Stimulated activated effector memory CD8-positive, alpha-beta T cell treated with anti-CD3 and anti-CD28 coated beads, Interleukin-12 subunit alpha, Interleukin-12 subunit beta, amount 100 ng/mL, for 72 hours (primary cell): ENCODE measurements around the gene SUGCT.

Experiments
- ATAC-seq: fragments of 150-1000 bp; cut with Tn5 transposase; 2 replicates; pipeline ENCODE4 v1.10.0; 2021
- DNase-seq, 2 donors: peaks; one replicate each; pipeline ENCODE4 v3.0.0; 2021 to 2022; ENCODE audit warnings: low spot score in 2 of 2
- H3K27ac Mint-ChIP-seq: one replicate; pipeline ENCODE4 v1.8.0; 2022; ENCODE audit warnings: mild to moderate bottlenecking, mixed read lengths
- H3K36me3 Mint-ChIP-seq: one replicate; pipeline ENCODE4 v1.8.0; 2022; ENCODE audit warnings: mild to moderate bottlenecking, mixed read lengths
- H3K4me1 Mint-ChIP-seq: one replicate; pipeline ENCODE4 v1.8.0; 2022; ENCODE audit warnings: mixed read lengths
- H3K4me3 Mint-ChIP-seq: one replicate; pipeline ENCODE4 v1.8.0; 2022; ENCODE audit warnings: mild to moderate bottlenecking, mixed read lengths
- H3K9me3 Mint-ChIP-seq: one replicate; pipeline ENCODE4 v1.8.0; 2022; ENCODE audit warnings: mixed read lengths

The SUGCT gene

DNA sequence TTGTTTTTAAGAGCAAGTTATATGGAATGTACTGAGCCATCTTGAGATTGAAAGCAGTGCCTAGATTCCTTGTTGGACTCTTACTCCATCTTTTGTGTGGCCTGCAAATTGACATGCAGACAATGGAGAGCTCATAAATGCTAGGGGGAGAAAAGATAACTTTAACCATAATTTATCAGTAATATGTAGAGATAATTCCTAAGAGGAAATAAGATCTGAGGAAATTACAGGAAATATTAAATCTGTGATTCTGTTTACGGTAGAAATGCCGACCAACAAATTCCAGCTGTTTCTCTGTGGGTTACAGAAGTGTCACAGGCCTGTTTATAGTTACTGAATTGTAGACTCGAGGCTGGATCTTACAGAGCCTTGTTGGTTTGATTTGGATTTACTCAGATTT is 348.0 kb downstream of the SUGCT start:
- ATAC-seq (no peak), DNase-seq (no peak)
- no peak overlapping the region for H3K27ac Mint-ChIP-seq
- H3K4me1 Mint-ChIP-seq = no peaks in the 10 kb centered on the region
- no peaks in the 10 kb centered on the region for H3K36me3 Mint-ChIP-seq
- peaks cover 10% of the 10 kb centered on the region for H3K9me3 Mint-ChIP-seq
- no peak overlapping the region for H3K4me3 Mint-ChIP-seq

- no peaks in the 10 kb centered on the region for H3K4me1 Mint-ChIP-seq
- H3K36me3 Mint-ChIP-seq = no peaks in the 10 kb centered on the region
- no peak overlapping the region for H3K27ac Mint-ChIP-seq
- DNase-seq (no peak), ATAC-seq (no peak)
- H3K9me3 Mint-ChIP-seq = peaks cover 14% of the 10 kb centered on the region
- no peak overlapping the region for H3K4me3 Mint-ChIP-seq
Measured at GRCh38 chr7:40483630-40484029, 348.8 kb downstream of the SUGCT start.

DNA sequence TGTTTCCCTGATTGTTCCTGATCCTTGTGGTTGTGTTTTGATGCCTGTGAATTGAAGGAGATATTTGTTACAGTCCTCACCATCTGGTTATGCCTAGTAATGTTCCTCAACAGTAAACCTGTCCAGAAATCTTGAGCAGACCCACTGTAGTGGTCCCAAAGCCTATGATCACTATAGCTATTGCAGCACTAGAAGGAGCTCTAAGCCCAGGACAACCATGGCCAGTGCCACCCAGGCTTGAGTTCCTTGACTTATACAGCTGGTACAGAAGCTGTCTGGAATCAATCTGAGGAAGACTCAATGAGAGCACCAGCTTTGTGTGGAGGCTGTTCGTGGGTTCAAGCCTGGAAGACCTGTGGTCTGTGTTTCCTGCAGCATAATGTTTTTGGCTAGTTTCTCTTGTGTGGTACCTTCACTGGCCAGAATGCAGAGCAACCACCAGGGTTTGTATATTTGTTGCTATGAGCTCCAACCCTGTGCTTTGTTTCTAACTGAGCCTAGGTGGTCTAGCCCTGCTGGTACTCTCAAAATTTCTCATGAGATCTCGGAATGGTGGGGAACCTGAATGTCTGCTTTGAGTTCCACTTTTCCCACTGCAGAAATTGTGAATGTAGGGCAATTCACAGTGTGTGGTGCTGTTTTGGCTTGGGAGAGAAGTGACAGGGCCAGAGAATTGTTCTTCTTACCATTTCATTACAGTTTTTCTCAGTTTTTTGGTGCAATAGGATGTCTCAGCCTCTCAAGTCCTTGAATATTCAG is 355.2 kb downstream of the SUGCT start:
- peaks cover 26% of the 10 kb centered on the region for H3K9me3 Mint-ChIP-seq
- DNase-seq = no peak
- ATAC-seq = no peak
- no peaks in the 10 kb centered on the region for H3K4me1 Mint-ChIP-seq
- H3K27ac Mint-ChIP-seq = no peak overlapping the region
- no peaks in the 10 kb centered on the region for H3K36me3 Mint-ChIP-seq
- H3K4me3 Mint-ChIP-seq = no peak overlapping the region

DNA sequence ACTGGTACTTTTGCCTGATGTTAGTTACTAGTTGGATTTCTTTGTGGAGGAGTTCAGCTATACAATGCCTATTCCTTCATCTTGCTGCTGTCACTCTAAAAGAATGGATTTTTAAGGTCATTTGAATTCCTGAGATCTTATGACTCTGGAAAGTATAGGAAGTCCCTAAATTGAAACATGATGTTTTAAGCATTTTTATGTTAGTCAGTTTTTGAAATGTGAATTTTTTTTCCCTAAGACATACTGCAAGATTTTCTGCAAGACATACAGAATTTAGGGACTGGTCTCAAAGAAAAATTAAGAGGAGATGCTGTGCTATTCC is 355.8 kb downstream of the SUGCT start:
- H3K4me1 Mint-ChIP-seq = no peaks in the 10 kb centered on the region
- no peak overlapping the region for H3K4me3 Mint-ChIP-seq
- ATAC-seq (no peak), DNase-seq (no peak)
- H3K27ac Mint-ChIP-seq = no peak overlapping the region
- no peaks in the 10 kb centered on the region for H3K36me3 Mint-ChIP-seq
- H3K9me3 Mint-ChIP-seq = peaks cover 26% of the 10 kb centered on the region

DNA sequence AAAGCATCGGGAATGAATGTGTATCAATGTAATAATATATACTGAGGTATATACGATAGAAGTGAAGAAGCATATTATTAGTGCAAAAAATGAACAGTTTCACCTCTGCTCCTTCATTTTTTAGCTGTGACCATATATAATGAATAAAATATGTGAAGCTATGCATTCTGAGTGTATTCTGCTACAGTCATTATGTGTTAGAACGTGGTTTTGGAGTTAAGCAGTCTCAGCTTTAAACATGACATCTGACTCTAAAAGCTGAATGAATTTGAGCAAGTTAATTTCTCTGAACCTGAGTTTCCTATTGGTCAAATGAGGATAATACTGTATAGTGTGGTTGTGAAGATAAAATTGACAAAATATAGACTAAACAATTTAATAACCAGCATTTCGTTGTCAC is 358.1 kb downstream of the SUGCT start:
- no peak for DNase-seq

DNA sequence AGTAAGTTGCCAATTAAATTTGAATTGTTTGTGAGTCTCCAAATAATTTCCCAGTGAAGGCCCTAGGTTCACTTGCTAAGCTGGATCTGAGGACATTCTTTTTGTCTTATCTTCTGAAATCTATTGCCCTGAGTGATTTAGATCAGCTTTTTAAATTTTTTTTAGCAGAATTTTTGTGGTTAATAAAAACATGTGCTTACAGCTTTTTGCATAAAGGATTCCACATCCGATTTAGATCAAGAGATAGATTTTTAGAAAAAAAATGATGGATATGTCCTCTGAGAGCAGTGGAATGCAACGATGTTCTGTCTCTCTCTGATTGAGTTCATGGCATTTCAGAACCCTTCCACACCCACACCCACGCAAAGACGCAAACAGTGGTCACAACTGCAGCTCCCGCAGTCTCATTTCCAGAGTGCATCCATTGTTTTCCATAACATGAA is 358.8 kb downstream of the SUGCT start:
- no peaks in the 10 kb centered on the region for H3K36me3 Mint-ChIP-seq
- ATAC-seq = no peak
- H3K4me3 Mint-ChIP-seq = no peak overlapping the region
- peaks cover 16% of the 10 kb centered on the region for H3K9me3 Mint-ChIP-seq
- DNase-seq = no peak
- no peaks in the 10 kb centered on the region for H3K4me1 Mint-ChIP-seq
- H3K27ac Mint-ChIP-seq = no peak overlapping the region

More for the DNA sequence above, 358.1 kb downstream of the SUGCT start:
- H3K4me1 Mint-ChIP-seq = no peaks in the 10 kb centered on the region
- H3K36me3 Mint-ChIP-seq = no peaks in the 10 kb centered on the region
- H3K27ac Mint-ChIP-seq = no peak overlapping the region
- no peak for ATAC-seq
- H3K9me3 Mint-ChIP-seq = peaks cover 20% of the 10 kb centered on the region
- H3K4me3 Mint-ChIP-seq = no peak overlapping the region

DNA sequence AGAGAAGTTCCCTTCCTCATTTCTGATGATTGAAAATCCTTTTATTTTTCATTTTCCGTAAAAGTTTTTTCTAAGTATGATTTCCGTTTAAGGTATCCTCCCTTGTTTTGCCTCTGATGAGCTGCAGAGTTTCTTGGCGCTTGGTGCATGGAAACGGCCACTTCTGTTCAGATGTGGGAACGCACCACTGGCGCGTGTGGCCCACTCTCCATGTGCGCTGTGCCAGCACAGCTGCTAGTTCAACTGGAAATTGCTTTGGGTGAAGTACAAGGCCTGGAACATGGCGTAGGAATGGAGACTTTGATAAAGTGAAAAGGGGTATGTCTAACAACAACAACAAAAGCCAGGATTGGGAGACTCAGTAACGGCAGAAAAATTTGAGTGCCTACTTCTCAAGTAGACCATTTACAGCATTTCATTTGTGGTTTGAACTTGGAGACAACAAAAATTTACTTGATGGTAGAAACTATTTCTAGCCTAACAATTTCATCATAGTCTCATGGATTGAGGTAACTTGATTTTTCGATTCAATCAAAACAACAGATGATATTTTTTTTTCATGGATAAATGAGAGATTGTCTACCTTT is 364.2 kb downstream of the SUGCT start:
- no peak for DNase-seq
- Mint-ChIP-seq H3K36me3 (no peaks in the 10 kb centered on the region), H3K27ac (no peak overlapping the region)

DNA sequence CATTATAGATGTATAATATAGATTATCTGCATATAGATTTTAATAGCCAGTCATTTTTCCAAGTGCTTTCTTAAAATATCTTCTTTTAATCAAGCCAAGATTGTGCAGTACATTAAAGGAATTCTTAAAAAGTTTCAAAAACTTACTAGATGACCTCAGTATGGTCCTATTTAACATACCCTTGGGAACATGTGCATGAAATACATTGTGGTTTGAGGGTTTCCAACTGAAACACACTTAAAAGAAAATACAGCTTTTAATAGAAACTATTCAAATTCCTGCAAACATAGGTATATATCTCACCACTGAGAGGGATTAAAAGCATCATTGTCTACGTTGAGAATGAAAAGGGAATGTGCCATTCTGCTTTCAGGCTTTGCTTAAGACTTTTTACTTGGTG is 364.9 kb downstream of the SUGCT start:
- no peak overlapping the region for H3K4me3 Mint-ChIP-seq
- no peak overlapping the region for H3K27ac Mint-ChIP-seq
- H3K9me3 Mint-ChIP-seq = no peaks in the 10 kb centered on the region
- no peaks in the 10 kb centered on the region for H3K36me3 Mint-ChIP-seq
- DNase-seq (no peak), ATAC-seq (no peak)
- H3K4me1 Mint-ChIP-seq = no peaks in the 10 kb centered on the region

More for the DNA sequence above, 364.2 kb downstream of the SUGCT start:
- no peaks in the 10 kb centered on the region for H3K4me1 Mint-ChIP-seq
- no peak for ATAC-seq
- H3K9me3 Mint-ChIP-seq = no peaks in the 10 kb centered on the region
- H3K4me3 Mint-ChIP-seq = no peak overlapping the region

- Mint-ChIP-seq H3K27ac (no peak overlapping the region), H3K4me3 (no peak overlapping the region), H3K9me3 (no peaks in the 10 kb centered on the region), H3K4me1 (no peaks in the 10 kb centered on the region), H3K36me3 (no peaks in the 10 kb centered on the region)
- ATAC-seq (no peak), DNase-seq (no peak)
Measured at GRCh38 chr7:40500219-40500618, 365.4 kb downstream of the SUGCT start.

GRCh38 chr7:40502359-40502758 is 367.6 kb downstream of the SUGCT start:
- no peak for ATAC-seq
- no peak overlapping the region for H3K4me3 Mint-ChIP-seq

GRCh38 chr7:40506158-40506557 is 371.4 kb downstream of the SUGCT start:
- Mint-ChIP-seq H3K27ac (no peak overlapping the region), H3K9me3 (peaks cover 9% of the 10 kb centered on the region), H3K4me1 (no peaks in the 10 kb centered on the region), H3K4me3 (no peak overlapping the region), H3K36me3 (no peaks in the 10 kb centered on the region)
- ATAC-seq (no peak), DNase-seq (no peak)

More at GRCh38 chr7:40502359-40502758, 367.6 kb downstream of the SUGCT start:
- Mint-ChIP-seq H3K9me3 (peaks cover 6% of the 10 kb centered on the region), H3K27ac (no peak overlapping the region), H3K4me1 (no peaks in the 10 kb centered on the region), H3K36me3 (no peaks in the 10 kb centered on the region)
- no peak for DNase-seq

- H3K4me1 Mint-ChIP-seq = no peaks in the 10 kb centered on the region
- ATAC-seq = no peak
- no peak overlapping the region for H3K27ac Mint-ChIP-seq
- no peak for DNase-seq
- H3K9me3 Mint-ChIP-seq = peaks cover 9% of the 10 kb centered on the region
- no peak overlapping the region for H3K4me3 Mint-ChIP-seq
- H3K36me3 Mint-ChIP-seq = no peaks in the 10 kb centered on the region
Measured at GRCh38 chr7:40507166-40507565, 372.4 kb downstream of the SUGCT start.

DNA sequence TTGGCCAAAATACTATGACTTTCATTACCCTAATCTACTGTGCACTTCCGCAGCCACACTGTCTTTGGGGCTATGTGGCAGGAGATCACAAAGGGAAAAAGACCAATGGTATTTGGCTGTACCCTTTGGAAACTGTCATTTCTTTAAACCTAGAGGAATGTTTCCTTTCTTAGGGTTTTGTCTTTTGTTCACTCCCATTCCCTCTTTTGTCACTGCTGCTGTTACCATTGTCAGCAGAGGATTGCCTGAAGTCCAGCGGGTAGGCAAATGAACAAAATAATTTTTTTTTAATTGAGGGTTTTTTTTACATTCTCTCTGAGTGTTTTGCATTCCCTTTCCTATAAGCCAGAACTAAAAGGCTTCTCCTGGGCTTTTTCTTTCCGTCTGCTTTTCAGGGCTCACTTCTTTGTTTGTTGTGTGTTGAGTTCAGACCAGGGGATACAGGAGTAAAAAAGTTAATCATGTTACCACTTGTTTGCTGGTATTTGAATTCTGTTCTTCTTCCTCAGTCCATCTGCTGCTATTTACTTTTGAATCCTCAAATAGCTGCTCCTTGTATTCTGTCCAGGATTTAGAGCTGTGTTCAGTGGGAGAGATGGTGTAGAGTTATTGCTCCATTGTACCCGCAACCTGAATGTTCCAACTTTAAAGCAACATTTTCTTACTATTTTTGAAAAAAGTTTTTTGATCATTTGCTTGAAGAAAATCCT is 374.6 kb downstream of the SUGCT start:
- ATAC-seq = no peak
- peaks cover 11% of the 10 kb centered on the region for H3K9me3 Mint-ChIP-seq

GRCh38 chr7:40516376-40516775 is 381.6 kb downstream of the SUGCT start:
- H3K4me3 Mint-ChIP-seq = no peak overlapping the region
- ATAC-seq (no peak), DNase-seq (no peak)
- peaks cover 15% of the 10 kb centered on the region for H3K9me3 Mint-ChIP-seq
- H3K27ac Mint-ChIP-seq = no peak overlapping the region
- no peaks in the 10 kb centered on the region for H3K4me1 Mint-ChIP-seq
- no peaks in the 10 kb centered on the region for H3K36me3 Mint-ChIP-seq

More for the DNA sequence above, 374.6 kb downstream of the SUGCT start:
- Mint-ChIP-seq H3K4me1 (no peaks in the 10 kb centered on the region), H3K4me3 (no peak overlapping the region), H3K27ac (no peak overlapping the region), H3K36me3 (no peaks in the 10 kb centered on the region)
- DNase-seq = no peak

DNA sequence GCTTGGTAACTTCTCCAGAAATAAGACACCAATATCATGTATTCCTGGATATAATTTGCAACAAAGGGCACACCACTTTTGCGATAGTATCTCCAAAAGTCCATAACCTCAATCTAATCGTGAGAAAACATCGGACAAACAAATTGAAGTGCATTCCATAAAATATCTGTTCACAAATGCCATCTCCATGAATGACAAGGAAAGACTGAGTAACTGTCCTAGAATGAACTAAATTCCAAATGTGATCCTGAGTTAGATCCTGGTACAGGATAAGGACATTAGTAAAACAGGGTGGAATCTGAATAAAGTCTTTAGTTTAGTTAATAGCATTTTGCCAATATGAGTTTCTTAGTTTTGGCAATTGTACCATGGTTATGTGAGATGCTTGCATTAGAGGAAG is 384.2 kb downstream of the SUGCT start:
- H3K4me1 Mint-ChIP-seq = no peaks in the 10 kb centered on the region

More for the DNA sequence above, 384.2 kb downstream of the SUGCT start:
- ATAC-seq (no peak), DNase-seq (no peak)
- H3K4me3 Mint-ChIP-seq = no peak overlapping the region
- H3K9me3 Mint-ChIP-seq = peaks cover 13% of the 10 kb centered on the region
- no peaks in the 10 kb centered on the region for H3K36me3 Mint-ChIP-seq
- no peak overlapping the region for H3K27ac Mint-ChIP-seq
